Mesothelial cell of epicardium (in vitro differentiated cells): ENCODE data around the gene RTN4IP1. TPM values are rescaled to one million over a fixed set of nuclear protein-coding genes. Genes with fewer than 3 reads are reported as not detected.

Experiments used
- DNase-seq, 2 experiments: peaks; one replicate each; pipeline ENCODE4 v3.0.0; 2021; ENCODE audit warnings: low spot score in 2 of 2; ENCODE audit not compliant: unreplicated experiment in 2 of 2
- H3K27ac Mint-ChIP-seq: 2 replicates; pipeline ENCODE4 v1.8.0; 2021; ENCODE audit warnings: mixed read lengths
- H3K27me3 Mint-ChIP-seq: 2 replicates; pipeline ENCODE4 v1.8.0; 2021; ENCODE audit warnings: low read depth, mixed read lengths
- H3K36me3 Mint-ChIP-seq: 2 replicates; pipeline ENCODE4 v1.8.0; 2021; ENCODE audit warnings: mixed read lengths
- H3K4me1 Mint-ChIP-seq: 2 replicates; pipeline ENCODE4 v1.8.0; 2021; ENCODE audit warnings: mixed read lengths
- H3K4me3 Mint-ChIP-seq: 2 replicates; pipeline ENCODE4 v1.8.0; 2021; ENCODE audit warnings: mild to moderate bottlenecking, moderate library complexity, mixed read lengths
- H3K9me3 Mint-ChIP-seq: 2 replicates; pipeline ENCODE4 v1.8.0; 2021; ENCODE audit warnings: mixed read lengths
- total RNA-seq: library from RNA; stranded (reverse); gene quantifications from 3 replicates; pipeline ENCODE4 v1.2.1, GENCODE V29; 2021
- TF ChIP-seq, protein P1 (sequence below): fragments of 200-600 bp; sonication (generic); IDR thresholded peaks from one replicate; pipeline ENCODE4 v1.5.0; 2021; ENCODE audit warnings: antibody characterized with exemption; ENCODE audit not compliant: unreplicated experiment

The RTN4IP1 gene
- total RNA-seq, 1 donor from 2014 or later: 6.8 TPM

DNA sequence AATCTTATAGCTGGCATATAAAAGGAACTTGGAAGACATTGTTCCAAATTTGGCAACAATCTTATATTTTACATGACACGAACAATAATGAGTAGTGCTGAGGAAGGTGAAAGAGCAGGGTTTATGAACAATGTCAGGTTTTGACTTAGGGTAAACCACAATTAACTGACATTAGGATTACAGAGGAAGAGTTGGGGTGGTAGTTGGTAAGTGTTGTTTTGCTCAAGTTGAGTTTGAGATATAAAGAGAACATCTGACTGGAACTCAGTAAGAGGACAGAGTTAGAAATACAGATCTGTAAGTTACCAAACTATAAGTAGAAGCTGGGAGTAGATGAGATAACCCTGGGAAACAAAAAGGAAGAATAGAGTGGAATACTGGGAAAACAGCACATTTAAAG lies 15.1 kb downstream of the RTN4IP1 start:
- TF ChIP-seq, protein P1, sequence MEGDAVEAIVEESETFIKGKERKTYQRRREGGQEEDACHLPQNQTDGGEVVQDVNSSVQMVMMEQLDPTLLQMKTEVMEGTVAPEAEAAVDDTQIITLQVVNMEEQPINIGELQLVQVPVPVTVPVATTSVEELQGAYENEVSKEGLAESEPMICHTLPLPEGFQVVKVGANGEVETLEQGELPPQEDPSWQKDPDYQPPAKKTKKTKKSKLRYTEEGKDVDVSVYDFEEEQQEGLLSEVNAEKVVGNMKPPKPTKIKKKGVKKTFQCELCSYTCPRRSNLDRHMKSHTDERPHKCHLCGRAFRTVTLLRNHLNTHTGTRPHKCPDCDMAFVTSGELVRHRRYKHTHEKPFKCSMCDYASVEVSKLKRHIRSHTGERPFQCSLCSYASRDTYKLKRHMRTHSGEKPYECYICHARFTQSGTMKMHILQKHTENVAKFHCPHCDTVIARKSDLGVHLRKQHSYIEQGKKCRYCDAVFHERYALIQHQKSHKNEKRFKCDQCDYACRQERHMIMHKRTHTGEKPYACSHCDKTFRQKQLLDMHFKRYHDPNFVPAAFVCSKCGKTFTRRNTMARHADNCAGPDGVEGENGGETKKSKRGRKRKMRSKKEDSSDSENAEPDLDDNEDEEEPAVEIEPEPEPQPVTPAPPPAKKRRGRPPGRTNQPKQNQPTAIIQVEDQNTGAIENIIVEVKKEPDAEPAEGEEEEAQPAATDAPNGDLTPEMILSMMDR: no peak
- Mint-ChIP-seq H3K27me3 (no peaks in the 10 kb centered on the region), H3K4me1 (no peaks in the 10 kb centered on the region), H3K27ac (no peak overlapping the region), H3K9me3 (no peaks in the 10 kb centered on the region), H3K4me3 (no peak overlapping the region), H3K36me3 (peaks cover 7% of the 10 kb centered on the region)
- no peak for DNase-seq

DNA sequence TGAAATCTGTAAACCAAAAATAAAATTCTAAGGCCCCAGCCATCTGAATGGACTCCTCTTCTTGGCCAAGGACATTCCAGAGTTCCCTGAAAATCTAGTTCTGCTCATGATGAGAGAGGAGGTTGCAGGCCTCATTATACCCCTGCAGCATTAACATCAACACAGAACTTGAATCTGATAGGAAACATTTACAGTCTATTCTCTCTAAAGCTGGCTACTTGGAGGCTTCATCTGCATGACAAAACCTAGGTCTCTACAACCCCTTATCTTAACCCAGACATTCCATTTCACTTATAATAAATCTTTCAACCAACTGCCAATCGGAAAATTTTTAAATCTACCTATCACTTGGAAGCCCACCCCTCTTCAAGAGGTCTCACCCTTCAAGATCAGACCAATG lies 15.7 kb downstream of the RTN4IP1 start:
- Mint-ChIP-seq H3K27ac (no peak overlapping the region), H3K9me3 (no peaks in the 10 kb centered on the region), H3K4me3 (no peak overlapping the region)

DNA sequence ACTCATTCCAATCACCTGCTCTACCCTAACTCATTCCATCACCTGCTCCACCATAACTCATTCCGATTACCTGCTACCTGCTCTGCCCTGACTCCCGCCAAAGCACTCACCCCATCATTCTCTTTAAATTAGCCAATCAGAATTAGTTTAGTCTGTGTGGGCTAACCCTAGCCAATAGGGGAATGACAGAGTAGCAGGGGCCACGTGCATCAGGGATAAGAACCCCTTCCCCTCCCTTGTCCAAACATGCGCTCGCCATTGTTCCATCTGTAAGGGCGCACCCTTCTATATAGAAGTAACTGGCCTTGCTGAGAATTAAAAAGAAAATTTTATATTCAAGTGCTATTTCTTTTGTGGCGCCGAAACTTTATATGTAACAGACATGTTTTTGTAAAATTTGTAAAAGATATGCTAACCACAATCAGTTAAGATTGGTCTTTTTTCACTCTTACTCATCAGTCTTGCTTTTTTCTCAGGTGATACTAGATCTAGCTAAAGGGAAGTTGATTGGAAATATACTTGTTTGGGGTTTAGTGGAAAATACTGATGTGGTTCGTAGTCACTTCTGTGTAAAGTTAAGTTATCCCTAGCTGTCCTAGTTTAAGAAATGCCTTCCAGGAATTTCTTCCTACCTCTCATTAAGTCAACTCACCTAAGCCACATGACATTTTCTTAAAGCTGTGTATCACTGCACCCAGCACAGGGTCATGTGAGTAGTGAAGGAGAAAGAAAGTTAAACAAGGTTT lies 16.5 kb downstream of the RTN4IP1 start:
- no peaks in the 10 kb centered on the region for H3K4me1 Mint-ChIP-seq
- DNase-seq: no peak
- no peaks in the 10 kb centered on the region for H3K27me3 Mint-ChIP-seq
- TF ChIP-seq, protein P1: no peak
- H3K9me3 Mint-ChIP-seq: no peaks in the 10 kb centered on the region
- no peak overlapping the region for H3K27ac Mint-ChIP-seq
- H3K4me3 Mint-ChIP-seq: no peak overlapping the region
- H3K36me3 Mint-ChIP-seq: peaks cover 11% of the 10 kb centered on the region

More for the DNA sequence above, 15.7 kb downstream of the RTN4IP1 start:
- Mint-ChIP-seq H3K36me3 (peaks cover 7% of the 10 kb centered on the region), H3K4me1 (no peaks in the 10 kb centered on the region), H3K27me3 (no peaks in the 10 kb centered on the region)
- TF ChIP-seq, protein P1: no peak
- no peak for DNase-seq

DNA sequence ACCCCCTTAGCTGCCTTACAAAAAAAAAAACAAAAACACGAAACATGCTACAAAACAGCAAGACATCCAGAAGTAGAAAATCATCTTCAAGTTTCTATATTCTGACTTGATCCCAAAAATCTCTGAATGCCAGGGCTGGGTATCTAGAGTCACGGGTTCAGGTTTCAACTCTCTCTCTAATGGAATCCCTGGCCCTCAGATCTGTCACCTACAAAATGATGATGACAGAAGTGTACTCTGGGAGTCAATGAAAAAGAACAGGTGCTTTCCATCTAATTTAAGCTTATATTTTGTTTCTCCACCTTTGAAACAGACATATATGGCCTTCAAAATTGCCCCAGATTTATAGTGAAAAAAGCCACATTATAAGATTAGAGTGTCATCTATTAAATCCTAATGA lies 18.3 kb downstream of the RTN4IP1 start:
- H3K27ac Mint-ChIP-seq: no peak overlapping the region
- TF ChIP-seq, protein P1: no peak
- no peak overlapping the region for H3K4me3 Mint-ChIP-seq
- no peaks in the 10 kb centered on the region for H3K4me1 Mint-ChIP-seq
- no peaks in the 10 kb centered on the region for H3K9me3 Mint-ChIP-seq
- no peak for DNase-seq
- no peaks in the 10 kb centered on the region for H3K27me3 Mint-ChIP-seq
- H3K36me3 Mint-ChIP-seq: peaks cover 19% of the 10 kb centered on the region

DNA sequence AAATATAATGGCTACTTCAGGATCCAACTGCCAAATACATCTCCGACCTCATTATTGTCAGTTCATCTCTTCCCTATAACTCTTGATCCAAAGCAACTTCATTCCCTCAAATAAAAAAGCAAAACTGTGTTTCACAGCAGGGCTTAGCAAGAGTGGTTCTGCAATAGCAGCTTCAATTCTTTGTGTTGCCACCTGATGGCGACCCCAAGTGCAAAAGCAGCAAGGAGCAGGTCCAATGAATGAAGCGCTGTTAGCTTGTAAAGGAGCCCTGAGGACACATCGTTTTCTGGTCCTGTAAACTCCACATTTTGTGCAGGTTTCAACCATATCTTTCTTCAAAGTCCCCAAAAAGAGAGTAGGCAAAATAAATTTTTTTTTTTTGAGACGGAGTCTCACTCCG lies 19.6 kb downstream of the RTN4IP1 start:
- TF ChIP-seq, protein P1: no peak
- H3K9me3 Mint-ChIP-seq: peaks cover 3% of the 10 kb centered on the region
- no peaks in the 10 kb centered on the region for H3K4me1 Mint-ChIP-seq
- no peak overlapping the region for H3K4me3 Mint-ChIP-seq
- no peak overlapping the region for H3K27ac Mint-ChIP-seq
- peaks cover 23% of the 10 kb centered on the region for H3K36me3 Mint-ChIP-seq
- H3K27me3 Mint-ChIP-seq: no peaks in the 10 kb centered on the region
- DNase-seq: no peak
